H1 (cell line): ENCODE measurements around the gene PLEKHA5. TPM values are rescaled to one million over a fixed set of nuclear protein-coding genes. Genes with fewer than 3 reads are reported as not detected.
A peak's percentile ranks its signal among the peaks of the same experiment; 100 is the strongest.

Experiments
- CTCF ChIA-PET: fragments of 300-600 bp; sonication (Branson Sonifier 250); formaldehyde crosslinking; loops from one replicate; lab custom pipeline; 2021; ENCODE audit not compliant: partially characterized antibody; lab: Charles Lee
- POLR2A ChIA-PET: fragments of 300-600 bp; sonication (Branson Sonifier 250); formaldehyde crosslinking; loops from one replicate; lab custom pipeline; 2021; ENCODE audit warnings: inconsistent platforms; ENCODE audit not compliant: partially characterized antibody; lab: Charles Lee
- DNase-seq, 2 experiments: peaks; one replicate each; pipeline versions ENCODE4 v3.0.0 to v3.0.0-alpha.2; 2010 to 2022; ENCODE audit warnings: low spot score in 2 of 2, low read depth in 1 of 2, mixed read lengths in 1 of 2
- FAIRE-seq: peaks from 2 replicates; lab custom pipeline; 2011; peaks lifted over from hg19 to GRCh38; lab: Jason Lieb, UNC
- H2AFZ ChIP-seq: 2 replicates; pipeline ENCODE4 v1.8.1; 2012; ENCODE audit warnings: low read length, inconsistent platforms
- H2AK5ac ChIP-seq: 2 replicates; pipeline ENCODE4 v1.6.1; 2013; ENCODE audit warnings: low read depth, low read length
- H2BK120ac ChIP-seq: replicated peaks from 2 replicates; pipeline ENCODE3; 2013; ENCODE audit warnings: low read depth, low read length, inconsistent platforms
- H2BK12ac ChIP-seq: 2 replicates; pipeline ENCODE4 v1.6.1; 2013; ENCODE audit warnings: low read depth, low read length
- H2BK15ac ChIP-seq: 2 replicates; pipeline ENCODE4 v1.6.1; 2013; ENCODE audit warnings: low read length
- H2BK20ac ChIP-seq: 2 replicates; pipeline ENCODE4 v1.6.1; 2013; ENCODE audit warnings: low read length
- H2BK5ac ChIP-seq: 2 replicates; pipeline ENCODE4 v1.6.1; 2013; ENCODE audit warnings: low read depth, low read length
- H3K14ac ChIP-seq: 2 replicates; pipeline ENCODE4 v1.6.1; 2013; ENCODE audit warnings: inconsistent platforms; ENCODE audit not compliant: insufficient read length
- H3K18ac ChIP-seq: 2 replicates; pipeline ENCODE4 v1.6.1; 2013; ENCODE audit warnings: low read length; ENCODE audit errors: extremely low read depth
- H3K23ac ChIP-seq: 2 replicates; pipeline ENCODE4 v1.6.1; 2013; ENCODE audit warnings: inconsistent platforms; ENCODE audit not compliant: insufficient read length
- H3K23me2 ChIP-seq: 2 replicates; pipeline ENCODE4 v1.6.1; 2013; ENCODE audit warnings: low read depth, low read length
- H3K27ac ChIP-seq: 2 replicates; pipeline ENCODE4 v1.6.1; 2011; ENCODE audit warnings: low read depth, low read length, inconsistent platforms
- H3K27me3 ChIP-seq, 4 experiments: replicated peaks in 1 of 4; 1 replicate in 1 of 4; 2 replicates in 3 of 4; pipeline versions ENCODE4 v1.6.1 to v1.8.1; 2011 to 2013; ENCODE audit warnings: low read length in 3 of 4, mild to moderate bottlenecking in 3 of 4, inconsistent platforms in 2 of 4, mixed read lengths in 2 of 4, moderate library complexity in 1 of 4; ENCODE audit not compliant: control insufficient read depth in 3 of 4, insufficient read depth in 3 of 4; ENCODE audit errors: extremely low read depth in 1 of 4
- H3K36me3 ChIP-seq, 4 experiments: 2 replicates each; pipeline versions ENCODE4 v1.6.1 to v1.8.1; 2011 to 2013; ENCODE audit warnings: mild to moderate bottlenecking in 4 of 4, low read length in 3 of 4, moderate library complexity in 2 of 4, control low read depth in 1 of 4, inconsistent platforms in 1 of 4; ENCODE audit not compliant: insufficient read depth in 4 of 4, control insufficient read depth in 2 of 4
- H3K4ac ChIP-seq: replicated peaks from 2 replicates; pipeline ENCODE3; 2013; ENCODE audit warnings: low read length, low read depth, mixed read lengths, inconsistent platforms; ENCODE audit not compliant: insufficient read length
- H3K4me1 ChIP-seq, 4 experiments: replicated peaks in 1 of 4; 1 replicate in 1 of 4; 2 replicates in 3 of 4; pipeline versions ENCODE4 v1.6.1 to v1.8.1; 2011 to 2013; ENCODE audit warnings: low read length in 3 of 4, inconsistent platforms in 2 of 4, mixed read lengths in 1 of 4; ENCODE audit not compliant: insufficient read depth in 4 of 4, control insufficient read depth in 3 of 4
- H3K4me2 ChIP-seq, 2 experiments: 2 replicates each; pipeline versions ENCODE4 v1.6.1 to v1.8.1; 2011 to 2013; ENCODE audit warnings: low read depth in 2 of 2, low read length in 2 of 2, control low read depth in 1 of 2, inconsistent platforms in 1 of 2, mild to moderate bottlenecking in 1 of 2; ENCODE audit not compliant: insufficient read depth in 1 of 2
- H3K4me3 ChIP-seq, 4 experiments: fragments of 200-600, 300-600 bp in 1 of 4; sonication (generic), shearing (Covaris generic), sonication (Bioruptor Twin) in 1 of 4; 2 replicates each; pipeline versions ENCODE4 v1.5.1 to v1.8.1; 2011 to 2016; ENCODE audit warnings: low read length in 4 of 4, low read depth in 3 of 4, control low read depth in 2 of 4, inconsistent platforms in 2 of 4, mild to moderate bottlenecking in 2 of 4, mixed read lengths in 1 of 4, moderate library complexity in 1 of 4; ENCODE audit not compliant: insufficient read depth in 2 of 4; ENCODE audit errors: extremely low read depth in 1 of 4
- H3K56ac ChIP-seq: replicated peaks from 2 replicates; pipeline ENCODE3; 2013; ENCODE audit warnings: low read depth, mild to moderate bottlenecking, mixed read lengths, low read length, inconsistent platforms; ENCODE audit not compliant: insufficient read length
- H3K79me1 ChIP-seq: 2 replicates; pipeline ENCODE4 v1.6.1; 2013; ENCODE audit warnings: low read depth, low read length, control low read depth
- H3K79me2 ChIP-seq, 2 experiments: 2 replicates each; pipeline versions ENCODE4 v1.6.1 to v1.8.1; 2012 to 2013; ENCODE audit warnings: low read length in 2 of 2, mild to moderate bottlenecking in 2 of 2, inconsistent platforms in 1 of 2; ENCODE audit not compliant: insufficient read depth in 2 of 2, control insufficient read depth in 1 of 2
- H3K9ac ChIP-seq, 4 experiments: replicated peaks in 1 of 4; 1 replicate in 1 of 4; 2 replicates in 3 of 4; pipeline versions ENCODE4 v1.6.1 to v1.8.1; 2011 to 2013; ENCODE audit warnings: low read depth in 3 of 4, low read length in 3 of 4, control low read depth in 2 of 4, mild to moderate bottlenecking in 2 of 4, moderate library complexity in 2 of 4, inconsistent platforms in 1 of 4; ENCODE audit errors: extremely low read depth in 1 of 4
- H3K9me3 ChIP-seq, 2 experiments: 2 replicates each; pipeline versions ENCODE4 v1.6.1 to v1.8.1; 2012 to 2013; ENCODE audit warnings: mild to moderate bottlenecking in 2 of 2, moderate library complexity in 2 of 2, control low read depth in 1 of 2, inconsistent platforms in 1 of 2, low read depth in 1 of 2, low read length in 1 of 2, mixed read lengths in 1 of 2; ENCODE audit not compliant: insufficient read depth in 2 of 2
- H4K20me1 ChIP-seq, 2 experiments: replicated peaks in 1 of 2; 2 replicates each; pipeline versions ENCODE3 to v1.8.1; 2011 to 2013; ENCODE audit warnings: inconsistent platforms in 2 of 2, low read length in 2 of 2, mild to moderate bottlenecking in 1 of 2; ENCODE audit not compliant: insufficient read depth in 2 of 2, control insufficient read depth in 1 of 2
- H4K5ac ChIP-seq: 2 replicates; pipeline ENCODE4 v1.6.1; 2013; ENCODE audit warnings: low read length, low read depth, mixed read lengths, inconsistent platforms; ENCODE audit not compliant: insufficient read length
- H4K8ac ChIP-seq: 2 replicates; pipeline ENCODE4 v1.8.0; 2013; ENCODE audit warnings: mild to moderate bottlenecking, moderate library complexity, low read length, inconsistent platforms; ENCODE audit not compliant: insufficient read depth; ENCODE audit errors: extremely low read depth
- H4K91ac ChIP-seq: replicated peaks from 2 replicates; pipeline ENCODE3; 2013; ENCODE audit warnings: low read length, mixed read lengths, inconsistent platforms; ENCODE audit not compliant: insufficient read length
- RAD21 ChIP-seq, 2 experiments: IDR thresholded peaks in 1 of 2; conservative IDR thresholded peaks in 1 of 2; 2 replicates each; pipeline ENCODE4 v1.6.1; 2011; ENCODE audit warnings: low read depth in 2 of 2, low read length in 2 of 2, improper control_type of control experiment in 1 of 2, inconsistent platforms in 1 of 2, mild to moderate bottlenecking in 1 of 2, moderate library complexity in 1 of 2
- WGBS, 2 experiments: shearing (Covaris generic) in 1 of 2; methylation state at CpG; one replicate each; pipeline versions ENCODE4 v1.1.6 to v1.1.7; 2013 to 2015; ENCODE audit warnings: low lambda C conversion rate in 2 of 2, mixed read lengths in 2 of 2, inconsistent platforms in 1 of 2, low coverage in 1 of 2, missing lambda C conversion rate in 1 of 2; ENCODE audit not compliant: insufficient replicate concordance in 2 of 2, insufficient coverage in 1 of 2, insufficient read length in 1 of 2; ENCODE audit errors: extremely low coverage in 1 of 2, missing lambda C conversion rate in 1 of 2; 5-methylcytosine and 5-hydroxymethylcytosine counted together
- polyA plus RNA-seq, 7 experiments: library from polyadenylated mRNA; depleted of rRNA in 3 of 7; stranded (reverse) in 5 of 7; unstranded in 2 of 7; fragments of >200 nt in 5 of 7; fragments of 200-250 nt in 2 of 7; gene quantifications; 1 replicate in 5 of 7; 2 replicates in 1 of 7; 4 replicates in 1 of 7; pipeline versions ENCODE4 v1.2.1 to v1.2.3, GENCODE V29; 2011 to 2013; ENCODE audit warnings: missing spikeins in 2 of 7, mixed read lengths in 2 of 7
- total RNA-seq: library from RNA; stranded (reverse); fragmentation: NEBNext Ultra II Directional; extraction: Animal tissue kit (Norgen Biotek cat#: 25700); gene quantifications from 2 replicates; pipeline ENCODE4 v1.2.1, GENCODE V29; 2021

The PLEKHA5 gene
- total and polyA plus RNA-seq, 2 of the 8 experiments (the other 6 are each of a cell fraction or from before 2014, with no cell fraction given) = 17.2 to 66.1 TPM

DNA sequence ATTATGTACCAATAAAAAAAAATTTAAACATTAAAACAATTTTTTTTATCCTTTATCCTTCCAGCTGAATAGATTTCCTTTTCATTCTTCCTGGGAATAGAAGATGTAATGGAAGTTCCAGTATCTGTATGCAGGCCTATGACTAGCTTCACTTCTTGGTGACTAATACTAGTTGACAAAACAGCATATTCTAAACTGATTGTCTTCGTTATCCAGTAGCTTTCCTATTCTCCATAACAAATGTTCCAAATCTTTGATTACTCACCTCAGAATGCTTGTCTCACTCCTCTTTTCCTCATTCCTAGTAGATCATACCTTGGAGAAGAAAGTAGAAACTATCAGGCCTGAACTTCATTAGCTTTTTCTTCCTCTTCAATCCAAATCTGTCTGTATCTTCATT lies 70.7 kb downstream of the PLEKHA5 start:
- no peak overlapping the region for H4K5ac ChIP-seq
- H2BK12ac ChIP-seq = no peak overlapping the region
- CTCF ChIA-PET = interaction anchor here (1.5 to 2.0 kb wide), 2 partner anchors 11 to 14 kb away, joined by 3 to 13 read pairs; no protein-coding TSS in a partner anchor

More for the DNA sequence above, 70.7 kb downstream of the PLEKHA5 start:
- POLR2A ChIA-PET = interaction anchor here (0.6 to 1.6 kb wide), 5 partner anchors 9 to 500 kb away, joined by 3 to 5 read pairs (median 4); no protein-coding TSS in a partner anchor
- no peak overlapping the region for H4K91ac ChIP-seq
- peaks cover 14% of the 10 kb centered on the region for H3K79me1 ChIP-seq
- H3K14ac ChIP-seq = no peak overlapping the region
- H3K4me1 ChIP-seq = peaks cover 0 to 6% (median 0%) of the 10 kb centered on the region in 4 experiments; a peak in 2 of 7 replicates
- H3K36me3 ChIP-seq = no peaks in the 10 kb centered on the region
- no peaks in the 10 kb centered on the region for H3K27me3 ChIP-seq
- no peaks in the 10 kb centered on the region for H3K23me2 ChIP-seq
- H3K18ac ChIP-seq = no peak overlapping the region
- no peak overlapping the region for H2BK20ac ChIP-seq
- no peak overlapping the region for H2BK15ac ChIP-seq
- H3K79me2 ChIP-seq = peaks cover 0 to 96% of the 10 kb centered on the region in 2 experiments; a peak in 3 of 4 replicates
- H2AK5ac ChIP-seq = no peak overlapping the region
- TF ChIP-seq RAD21 (IDR thresholded peaks at IDR 0.05 in 1 of 2, conservative IDR thresholded peaks at IDR 0.05 in 1 of 2; ENCODE audit: low read depth in 2 of 2, low read length in 2 of 2) = no peak
- no peak overlapping the region for H3K23ac ChIP-seq
- peaks cover 2 to 8% of the 10 kb centered on the region in 2 experiments for H4K20me1 ChIP-seq
- no peak overlapping the region for H4K8ac ChIP-seq
- FAIRE-seq (peak; percentile 24), DNase-seq (no peak)
- WGBS, 2 experiments = 67% methylated on average over 1 of the region's 1 CpG; no CpG with 5 or more reads in 1 of the 2 experiments
- no peak overlapping the region for H3K4me2 ChIP-seq
- H3K27ac ChIP-seq = no peak overlapping the region
- H2AFZ ChIP-seq = no peak overlapping the region
- H3K56ac ChIP-seq = no peak overlapping the region
- H3K4ac ChIP-seq = no peak overlapping the region
- no peaks in the 10 kb centered on the region for H3K9me3 ChIP-seq
- no peak overlapping the region for H3K4me3 ChIP-seq
- no peak overlapping the region for H2BK5ac ChIP-seq
- H2BK120ac ChIP-seq = no peak overlapping the region
- no peak overlapping the region for H3K9ac ChIP-seq
